Body of pancreas (tissue), 4 donors: Measurements from ENCODE around the gene FRMD4B.
A peak's percentile ranks its signal among the peaks of the same experiment; 100 is the strongest.

Experiments used
- POLR2A ChIP-seq, 3 donors: fragments of 450-650 bp; IDR thresholded peaks; one replicate each; pipeline ENCODE4 v1.6.1; 2016; ENCODE audit warnings: antibody characterized with exemption in 3 of 3, mild to moderate bottlenecking in 2 of 3
- TF ChIP-seq, protein P1 (sequence below), 7 experiments: fragments of 450-650 bp in 4 of 7; fragments of 200-600 bp in 3 of 7; sonication (generic) in 3 of 7; IDR thresholded peaks; one replicate each; pipeline ENCODE4 v1.5.1; 2016 to 2019; ENCODE audit warnings: antibody characterized with exemption in 7 of 7

DNA sequence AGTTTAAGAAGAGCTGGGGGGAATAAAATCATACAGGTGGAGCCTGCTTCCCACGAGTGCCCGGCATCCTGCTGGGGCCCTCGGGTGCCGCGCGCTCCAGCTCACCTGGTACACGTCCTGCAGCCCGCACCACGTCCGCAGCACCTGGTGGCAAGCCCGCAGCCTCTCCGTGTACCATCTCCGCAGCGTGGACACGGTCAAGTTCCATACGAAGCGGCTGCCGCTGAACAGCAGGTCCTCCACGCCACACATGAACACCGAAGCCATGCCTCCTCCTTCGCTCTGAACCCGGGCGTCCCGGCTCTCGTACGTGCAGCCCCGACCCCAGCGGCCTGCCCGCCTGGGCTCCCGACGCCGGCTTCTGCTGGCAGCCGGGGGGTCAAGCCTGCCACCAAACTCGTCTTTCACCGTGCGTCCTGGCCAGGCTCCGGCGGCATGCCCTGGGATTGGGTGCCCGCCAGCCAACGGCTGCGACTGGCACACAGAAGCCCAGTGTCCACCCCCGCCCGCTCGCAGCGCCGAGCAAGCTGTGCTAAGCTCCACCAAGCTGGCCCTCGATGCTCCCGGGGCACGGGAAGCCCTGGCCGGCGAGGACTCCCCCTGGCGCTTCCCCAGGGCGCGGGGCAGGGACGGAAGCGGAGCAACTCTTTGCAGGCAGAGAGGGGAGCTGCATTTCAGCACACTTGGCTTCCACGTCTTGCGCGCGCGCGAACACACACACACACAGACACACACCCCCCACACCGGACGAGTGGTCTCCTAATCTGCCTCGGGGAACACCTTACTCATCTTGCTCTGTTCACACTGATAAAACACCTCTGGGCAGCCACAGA is at the start of gene FRMD4B:
- TF ChIP-seq, protein P1, sequence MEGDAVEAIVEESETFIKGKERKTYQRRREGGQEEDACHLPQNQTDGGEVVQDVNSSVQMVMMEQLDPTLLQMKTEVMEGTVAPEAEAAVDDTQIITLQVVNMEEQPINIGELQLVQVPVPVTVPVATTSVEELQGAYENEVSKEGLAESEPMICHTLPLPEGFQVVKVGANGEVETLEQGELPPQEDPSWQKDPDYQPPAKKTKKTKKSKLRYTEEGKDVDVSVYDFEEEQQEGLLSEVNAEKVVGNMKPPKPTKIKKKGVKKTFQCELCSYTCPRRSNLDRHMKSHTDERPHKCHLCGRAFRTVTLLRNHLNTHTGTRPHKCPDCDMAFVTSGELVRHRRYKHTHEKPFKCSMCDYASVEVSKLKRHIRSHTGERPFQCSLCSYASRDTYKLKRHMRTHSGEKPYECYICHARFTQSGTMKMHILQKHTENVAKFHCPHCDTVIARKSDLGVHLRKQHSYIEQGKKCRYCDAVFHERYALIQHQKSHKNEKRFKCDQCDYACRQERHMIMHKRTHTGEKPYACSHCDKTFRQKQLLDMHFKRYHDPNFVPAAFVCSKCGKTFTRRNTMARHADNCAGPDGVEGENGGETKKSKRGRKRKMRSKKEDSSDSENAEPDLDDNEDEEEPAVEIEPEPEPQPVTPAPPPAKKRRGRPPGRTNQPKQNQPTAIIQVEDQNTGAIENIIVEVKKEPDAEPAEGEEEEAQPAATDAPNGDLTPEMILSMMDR (IDR thresholded peaks at IDR 0.05): peak in 2 of 7 experiments; percentile 13
- TF ChIP-seq POLR2A (IDR thresholded peaks at IDR 0.05): no peak
